GM21515 (cell line): ENCODE measurements around the gene DBP.

Source experiments
- ATAC-seq: cut with Tn5 transposase; IDR thresholded peaks from one replicate; pipeline ENCODE4 v1.9.1; 2021; ENCODE audit not compliant: unreplicated experiment

DBP gene

DNA sequence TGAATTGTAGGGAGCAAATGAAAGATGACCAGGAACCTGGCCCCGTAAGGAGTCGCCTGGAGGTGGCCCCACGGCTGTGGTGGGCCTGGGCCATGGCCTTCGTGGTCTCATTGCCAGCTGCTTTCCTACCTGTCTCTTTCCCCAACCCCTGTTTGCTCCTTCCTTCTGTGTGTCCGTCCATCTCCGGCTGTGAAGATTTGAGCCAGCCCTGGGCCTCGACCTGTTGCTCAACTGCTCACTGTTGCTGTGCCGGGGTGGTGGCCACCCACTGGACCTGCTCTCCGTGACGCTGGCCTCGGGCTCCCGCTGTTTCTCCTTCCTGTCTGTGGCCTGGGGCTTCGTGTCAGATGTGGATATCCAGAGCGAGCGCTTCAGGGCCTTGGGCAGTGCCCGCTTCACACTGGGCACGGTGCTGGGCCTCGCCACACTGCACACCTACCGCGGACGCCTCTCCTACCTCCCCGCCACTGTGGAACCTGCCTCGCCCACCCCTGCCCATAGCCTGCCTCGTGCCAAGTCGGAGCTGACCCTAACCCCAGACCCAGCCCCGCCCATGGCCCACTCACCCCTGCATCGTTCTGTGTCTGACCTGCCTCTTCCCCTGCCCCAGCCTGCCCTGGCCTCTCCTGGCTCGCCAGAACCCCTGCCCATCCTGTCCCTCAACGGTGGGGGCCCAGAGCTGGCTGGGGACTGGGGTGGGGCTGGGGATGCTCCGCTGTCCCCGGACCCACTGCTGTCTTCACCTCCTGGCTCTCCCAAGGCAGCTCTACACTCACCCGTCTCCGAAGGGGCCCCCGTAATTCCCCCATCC lies 8.5 kb downstream of the DBP start:
- ATAC-seq: no peak

DNA sequence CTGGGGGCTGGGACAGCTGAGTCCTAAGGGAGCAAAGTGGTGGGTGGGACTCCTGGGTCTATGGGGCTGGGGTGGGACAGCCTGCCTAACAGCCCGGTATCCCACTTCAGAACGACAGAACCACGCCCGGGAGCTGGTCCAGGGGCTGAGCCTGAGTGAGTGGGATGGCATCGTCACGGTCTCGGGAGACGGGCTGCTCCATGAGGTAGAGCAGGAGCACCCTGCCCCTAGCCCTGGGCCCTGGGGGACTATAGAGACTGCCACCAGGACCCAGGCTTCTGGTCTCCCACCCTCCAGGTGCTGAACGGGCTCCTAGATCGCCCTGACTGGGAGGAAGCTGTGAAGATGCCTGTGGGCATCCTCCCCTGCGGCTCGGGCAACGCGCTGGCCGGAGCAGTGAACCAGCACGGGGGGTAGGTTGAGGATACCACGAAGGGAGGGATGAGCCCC lies 9.3 kb downstream of the DBP start:
- no peak for ATAC-seq

DNA sequence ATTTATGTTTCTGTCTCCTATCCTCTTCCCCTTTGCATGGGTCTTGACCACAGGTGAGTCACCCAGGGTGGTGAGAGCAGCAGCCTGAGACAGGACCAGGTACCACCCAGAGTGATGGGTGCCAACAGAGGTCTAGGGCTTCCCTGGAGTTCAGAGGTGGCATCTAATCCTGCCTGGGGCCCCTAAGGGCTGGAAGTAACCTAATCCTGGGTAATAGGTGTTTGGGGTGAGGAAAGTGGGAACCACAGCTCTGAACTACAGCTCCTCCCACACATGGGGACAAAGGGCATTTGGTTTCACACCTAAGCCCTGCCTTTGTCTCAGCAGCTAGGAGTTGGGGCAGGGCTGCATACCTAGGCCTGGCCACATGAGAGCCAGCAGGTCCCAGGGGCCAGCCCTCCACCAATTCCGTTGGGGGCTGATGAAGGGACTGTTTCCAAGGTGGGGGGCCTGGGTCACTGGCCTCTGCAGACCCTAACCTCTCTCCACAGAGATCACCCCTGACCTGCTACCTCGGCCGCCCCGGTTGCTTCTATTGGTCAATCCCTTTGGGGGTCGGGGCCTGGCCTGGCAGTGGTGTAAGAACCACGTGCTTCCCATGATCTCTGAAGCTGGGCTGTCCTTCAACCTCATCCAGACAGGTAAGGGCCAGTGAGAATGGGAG lies 9.8 kb downstream of the DBP start:
- no peak for ATAC-seq

- ATAC-seq: no peak
These were observed 11.3 kb downstream of the DBP start for GRCh38 chr19:48625891-48626327.

- no peak for ATAC-seq
These were observed 12.1 kb downstream of the DBP start for GRCh38 chr19:48624791-48625723.

- ATAC-seq: peak; percentile 47
These were observed 13.0 kb downstream of the DBP start for GRCh38 chr19:48624067-48624594.

- no peak for ATAC-seq
These were observed 13.6 kb downstream of the DBP start for GRCh38 chr19:48623556-48624066.

DNA sequence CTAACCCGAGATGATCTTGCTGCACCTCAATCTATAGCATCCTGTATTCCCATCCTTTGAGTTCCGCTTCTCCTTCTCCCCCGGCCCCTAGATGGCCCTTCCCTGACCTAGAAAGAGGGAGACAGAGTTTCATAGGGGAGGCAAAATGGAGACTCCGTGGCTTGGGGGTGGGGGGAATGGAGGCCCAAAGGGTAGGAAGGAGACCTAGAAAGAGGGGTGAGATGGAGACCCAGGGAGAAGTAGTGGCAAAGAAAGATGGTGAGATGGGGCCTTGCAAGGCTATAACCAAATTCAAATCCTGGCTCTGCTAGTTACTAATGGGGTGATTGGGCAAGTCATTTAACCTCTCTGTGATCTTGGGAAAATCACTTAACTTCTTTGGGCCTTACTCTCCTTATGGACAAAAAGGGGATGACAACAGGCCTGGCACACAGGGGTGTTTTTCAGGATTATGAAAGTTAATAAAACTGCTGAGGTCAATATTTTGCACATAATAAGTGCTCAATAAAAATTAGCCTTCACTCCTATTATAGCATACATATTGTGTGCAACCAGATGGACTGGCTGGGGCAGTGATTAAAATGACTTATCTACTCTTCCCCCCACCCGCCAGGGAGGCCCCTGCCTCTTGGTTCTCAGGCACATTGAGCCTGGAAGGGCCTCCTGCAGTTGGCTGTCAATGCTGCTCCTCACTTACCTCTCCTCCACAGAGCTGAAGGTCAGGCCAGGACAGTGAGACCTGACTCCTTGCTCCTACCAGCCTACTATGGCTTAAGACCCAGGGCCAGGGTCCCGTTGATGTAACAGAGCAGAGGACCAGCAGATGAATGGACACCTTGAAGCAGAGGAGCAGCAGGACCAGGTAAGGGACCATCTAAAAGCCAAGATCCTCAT lies 17.2 kb downstream of the DBP start:
- peak; percentile 0 for ATAC-seq

DNA sequence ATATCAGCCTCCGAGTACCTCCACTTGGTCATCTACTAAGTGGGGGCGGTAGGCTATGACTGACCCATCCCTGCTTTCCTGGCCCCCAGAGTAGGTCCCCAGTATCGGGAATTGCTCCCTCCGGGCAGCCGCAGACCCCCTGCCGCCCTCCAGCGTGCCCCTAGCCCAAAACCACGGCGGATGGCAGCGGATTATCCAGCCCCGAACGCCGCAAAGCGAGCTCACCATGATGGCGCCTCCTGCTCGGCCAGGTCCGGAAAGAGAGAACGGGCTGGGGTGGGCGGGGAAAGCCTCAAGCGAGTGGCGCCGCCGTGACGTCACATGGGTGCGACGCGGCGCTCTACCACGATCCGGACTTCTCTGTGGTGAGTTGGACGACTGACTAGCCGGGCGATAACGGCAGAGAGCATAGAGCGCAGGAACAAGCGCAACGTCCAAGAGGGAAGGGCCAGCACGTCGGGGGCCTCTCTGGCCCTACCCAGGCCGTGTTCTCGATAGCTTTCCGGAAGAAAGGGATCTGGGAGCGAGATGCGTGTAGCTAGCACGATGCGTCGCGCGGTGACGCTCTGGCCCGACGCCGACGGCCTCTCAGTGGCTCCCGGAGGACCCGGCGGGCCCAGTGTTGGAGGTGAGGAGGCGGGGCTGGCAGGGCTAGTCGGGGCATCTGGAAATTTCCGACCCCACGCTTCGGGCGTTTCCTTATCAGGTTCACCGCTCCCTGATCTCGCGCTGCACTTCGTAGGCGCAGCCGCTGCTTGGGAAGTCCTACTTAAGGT lies 18.1 kb downstream of the DBP start, which contains the start of the genes RPL18 and SPHK2:
TSS of gene RPL18 (minus strand) at position 263 of the 776 bp plus-strand sequence. CDS start at position 228, 35 bp downstream.
TSS of gene SPHK2 (plus strand) at position 591 of the 776 bp plus-strand sequence. CDS start 1,009 bp downstream, outside the sequence.
- ATAC-seq: peak; percentile 80

- ATAC-seq: peak; percentile 1
These were observed 18.8 kb downstream of the DBP start for GRCh38 chr19:48618278-48618915.

- no peak for ATAC-seq
These were observed 19.8 kb downstream of the DBP start for GRCh38 chr19:48617146-48617937.

- no peak for ATAC-seq
These were observed 20.6 kb downstream of the DBP start for GRCh38 chr19:48616491-48617056.

- ATAC-seq: no peak
These were observed 21.1 kb downstream of the DBP start for GRCh38 chr19:48616041-48616436.

GRCh38 chr19:48615231-48616040 lies 21.7 kb downstream of the DBP start:
- ATAC-seq: no peak

DNA sequence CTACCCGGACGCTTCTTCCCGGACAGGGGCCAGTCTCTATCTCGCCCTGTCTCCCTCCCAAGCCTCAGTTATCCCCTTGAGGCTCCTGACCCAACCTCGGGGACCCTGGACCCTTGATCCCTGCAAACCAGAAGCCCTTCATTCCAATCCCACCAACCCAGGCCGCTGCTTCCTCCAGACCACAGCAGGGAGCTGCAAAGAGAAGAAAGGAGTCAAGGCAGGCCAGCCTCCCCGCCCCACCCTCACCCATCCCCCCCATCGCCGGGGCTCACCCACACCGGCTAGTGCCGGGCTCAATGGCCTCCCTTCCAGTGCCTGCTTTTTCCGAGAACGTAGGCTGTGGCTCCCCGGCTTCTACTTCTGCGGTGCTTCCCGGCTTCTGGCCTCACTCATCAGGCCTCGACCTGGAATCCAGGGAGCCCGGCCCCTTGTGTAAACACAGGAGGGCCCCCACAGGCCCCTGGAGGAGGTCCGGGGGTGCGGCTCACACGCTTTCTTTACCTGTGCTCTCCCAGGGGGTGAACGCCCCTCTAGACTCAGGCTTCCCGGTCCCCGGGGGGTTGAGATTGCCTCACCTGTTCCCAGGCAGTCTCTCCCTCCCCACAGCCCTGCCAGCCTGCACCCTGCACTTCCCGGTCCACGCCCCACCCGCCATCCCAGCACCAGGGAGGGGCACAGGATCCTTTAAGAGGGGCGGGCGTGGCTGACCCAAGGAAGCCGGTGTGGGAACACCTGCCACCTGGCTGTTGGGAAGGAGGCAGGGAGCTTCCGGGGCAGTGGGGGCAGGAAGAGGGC lies 22.5 kb downstream of the DBP start, which contains the start of gene FAM83E:
TSS of gene FAM83E (minus strand) at position 641 of the 795 bp plus-strand sequence. CDS start 1,704 bp downstream, outside the sequence.
- ATAC-seq: no peak
